ENCODE results near the gene RPS19BP1.

Gene RPS19BP1

GRCh38 chr22:39512026-39512425 is 20.5 kb downstream of the RPS19BP1 start:
- no peaks in the 10 kb centered on the region for H3K27me3 ChIP-seq (ENCODE audit: insufficient read depth, low read length, poor library complexity)
- DNase-seq: no peak
- peaks cover 92% of the 10 kb centered on the region for H3K36me3 ChIP-seq (ENCODE audit: insufficient read depth, low read length)
- ATAC-seq (ENCODE audit: insufficient read depth, low read depth): no peak
- no peak overlapping the region for H3K4me2 ChIP-seq (ENCODE audit: insufficient read depth, low read length)
- no peak overlapping the region for H3K9ac ChIP-seq (ENCODE audit: low read depth, low read length)
- no peaks in the 10 kb centered on the region for H3K9me3 ChIP-seq (ENCODE audit: insufficient read depth, low read length, severe bottlenecking)
- TF ChIP-seq CTCF (IDR thresholded peaks at IDR 0.05; ENCODE audit: borderline replicate concordance, extremely low read depth, low read length, poor library complexity, severe bottlenecking): no peak
- no peak for TF ChIP-seq EZH2 (IDR thresholded peaks at IDR 0.05; ENCODE audit: borderline replicate concordance, low read depth, low read length, severe bottlenecking)
- no peaks in the 10 kb centered on the region; the same call in 1 of the 2 replicates for H3K4me1 ChIP-seq (ENCODE audit: insufficient read depth, low read length)
- peaks cover 55% of the 10 kb centered on the region for H4K20me1 ChIP-seq (ENCODE audit: insufficient read depth, low read length)
- no peak overlapping the region for H2AFZ ChIP-seq (ENCODE audit: low read depth, low read length)
- H3K27ac ChIP-seq (ENCODE audit: low read length): no peak overlapping the region
- H3K4me3 ChIP-seq (ENCODE audit: low read depth in 1 of 2, low read length in 2 of 2): no peak overlapping the region
- peaks cover 66% of the 10 kb centered on the region for H3K79me2 ChIP-seq (ENCODE audit: insufficient read depth, low read length)

GRCh38 chr22:39511226-39511625 is 21.3 kb downstream of the RPS19BP1 start:
- H3K79me2 ChIP-seq (ENCODE audit: insufficient read depth, low read length): peaks cover 74% of the 10 kb centered on the region
- TF ChIP-seq CTCF (IDR thresholded peaks at IDR 0.05; ENCODE audit: borderline replicate concordance, extremely low read depth, low read length, poor library complexity, severe bottlenecking) (no peak), EZH2 (IDR thresholded peaks at IDR 0.05; ENCODE audit: borderline replicate concordance, low read depth, low read length, severe bottlenecking) (no peak)

GRCh38 chr22:39510529-39511149 is 21.9 kb downstream of the RPS19BP1 start:
- DNase-seq (no peak), ATAC-seq (ENCODE audit: insufficient read depth, low read depth) (no peak)
- H3K27me3 ChIP-seq (ENCODE audit: insufficient read depth, low read length, poor library complexity): no peaks in the 10 kb centered on the region
- peaks cover 1% of the 10 kb centered on the region; the same call in 1 of the 2 replicates for H3K4me1 ChIP-seq (ENCODE audit: insufficient read depth, low read length)
- H3K9me3 ChIP-seq (ENCODE audit: insufficient read depth, low read length, severe bottlenecking): no peaks in the 10 kb centered on the region
- H4K20me1 ChIP-seq (ENCODE audit: insufficient read depth, low read length): peaks cover 60% of the 10 kb centered on the region
- H3K79me2 ChIP-seq (ENCODE audit: insufficient read depth, low read length): peaks cover 76% of the 10 kb centered on the region
- H3K4me3 ChIP-seq (ENCODE audit: low read depth in 1 of 2, low read length in 2 of 2): no peak overlapping the region
- no peak overlapping the region for H2AFZ ChIP-seq (ENCODE audit: low read depth, low read length)
- no peak overlapping the region for H3K4me2 ChIP-seq (ENCODE audit: insufficient read depth, low read length)
- peaks cover 94% of the 10 kb centered on the region for H3K36me3 ChIP-seq (ENCODE audit: insufficient read depth, low read length)
- no peak overlapping the region for H3K27ac ChIP-seq (ENCODE audit: low read length)
- TF ChIP-seq EZH2 (IDR thresholded peaks at IDR 0.05; ENCODE audit: borderline replicate concordance, low read depth, low read length, severe bottlenecking): no peak
- TF ChIP-seq CTCF (IDR thresholded peaks at IDR 0.05; ENCODE audit: borderline replicate concordance, extremely low read depth, low read length, poor library complexity, severe bottlenecking): no peak
- H3K9ac ChIP-seq (ENCODE audit: low read depth, low read length): no peak overlapping the region

More at GRCh38 chr22:39511226-39511625, 21.3 kb downstream of the RPS19BP1 start:
- DNase-seq (no peak), ATAC-seq (ENCODE audit: insufficient read depth, low read depth) (no peak)
- H4K20me1 ChIP-seq (ENCODE audit: insufficient read depth, low read length): peaks cover 55% of the 10 kb centered on the region
- no peak overlapping the region for H3K9ac ChIP-seq (ENCODE audit: low read depth, low read length)
- no peak overlapping the region for H3K27ac ChIP-seq (ENCODE audit: low read length)
- no peak overlapping the region for H3K4me3 ChIP-seq (ENCODE audit: low read depth in 1 of 2, low read length in 2 of 2)
- H3K9me3 ChIP-seq (ENCODE audit: insufficient read depth, low read length, severe bottlenecking): no peaks in the 10 kb centered on the region
- H3K4me1 ChIP-seq (ENCODE audit: insufficient read depth, low read length): no peaks in the 10 kb centered on the region; the same call in 1 of the 2 replicates
- no peak overlapping the region for H2AFZ ChIP-seq (ENCODE audit: low read depth, low read length)
- no peak overlapping the region for H3K4me2 ChIP-seq (ENCODE audit: insufficient read depth, low read length)
- no peaks in the 10 kb centered on the region for H3K27me3 ChIP-seq (ENCODE audit: insufficient read depth, low read length, poor library complexity)
- H3K36me3 ChIP-seq (ENCODE audit: insufficient read depth, low read length): peaks cover 94% of the 10 kb centered on the region

All from DND-41 (cell line).